GM18907 (cell line): ENCODE results near the gene FAM110D.
A peak's percentile ranks its signal among the peaks of the same experiment; 100 is the strongest.

ENCODE experiments used
- ATAC-seq: cut with Tn5 transposase; IDR thresholded peaks from one replicate; pipeline ENCODE4 v1.9.1; 2021; ENCODE audit warnings: mild to moderate bottlenecking, moderate library complexity; ENCODE audit not compliant: unreplicated experiment

Gene FAM110D

DNA sequence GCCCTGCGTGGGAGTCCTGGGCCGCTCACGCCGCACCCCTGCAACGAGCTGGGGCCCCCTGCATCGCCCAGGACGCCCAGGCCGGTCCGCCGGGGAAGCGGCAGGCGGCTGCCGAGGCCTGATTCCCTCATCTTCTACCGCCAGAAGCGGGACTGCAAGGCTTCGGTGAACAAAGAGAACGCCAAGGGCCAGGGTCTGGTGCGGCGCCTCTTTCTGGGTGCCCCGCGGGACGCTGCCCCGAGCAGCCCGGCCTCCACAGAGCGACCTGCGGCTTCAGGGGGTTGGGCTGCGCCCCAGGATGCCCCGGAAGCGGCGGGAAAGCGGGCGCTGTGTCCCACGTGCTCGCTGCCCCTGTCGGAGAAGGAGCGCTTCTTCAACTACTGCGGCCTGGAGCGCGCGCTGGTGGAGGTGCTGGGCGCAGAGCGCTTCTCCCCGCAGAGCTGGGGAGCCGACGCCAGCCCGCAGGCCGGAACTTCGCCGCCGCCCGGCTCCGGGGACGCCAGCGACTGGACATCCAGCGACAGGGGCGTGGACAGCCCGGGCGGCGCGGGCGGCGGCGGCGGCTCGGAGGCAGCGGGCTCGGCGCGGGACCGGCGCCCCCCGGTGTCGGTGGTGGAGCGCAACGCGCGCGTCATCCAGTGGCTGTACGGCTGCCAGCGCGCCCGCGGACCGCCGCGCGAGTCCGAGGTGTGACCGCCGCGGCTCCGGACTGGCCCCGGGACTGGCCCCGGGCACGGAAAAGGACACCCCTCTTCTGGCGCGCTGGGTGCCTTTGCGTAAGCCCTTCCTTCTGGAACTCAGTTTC is 2.7 kb downstream of the FAM110D start:
- no peak for ATAC-seq

- no peak for ATAC-seq
These were observed 3.4 kb downstream of the FAM110D start for GRCh38 chr1:26162220-26162709.

- ATAC-seq = no peak
These were observed 4.8 kb downstream of the FAM110D start for GRCh38 chr1:26163684-26164035.

DNA sequence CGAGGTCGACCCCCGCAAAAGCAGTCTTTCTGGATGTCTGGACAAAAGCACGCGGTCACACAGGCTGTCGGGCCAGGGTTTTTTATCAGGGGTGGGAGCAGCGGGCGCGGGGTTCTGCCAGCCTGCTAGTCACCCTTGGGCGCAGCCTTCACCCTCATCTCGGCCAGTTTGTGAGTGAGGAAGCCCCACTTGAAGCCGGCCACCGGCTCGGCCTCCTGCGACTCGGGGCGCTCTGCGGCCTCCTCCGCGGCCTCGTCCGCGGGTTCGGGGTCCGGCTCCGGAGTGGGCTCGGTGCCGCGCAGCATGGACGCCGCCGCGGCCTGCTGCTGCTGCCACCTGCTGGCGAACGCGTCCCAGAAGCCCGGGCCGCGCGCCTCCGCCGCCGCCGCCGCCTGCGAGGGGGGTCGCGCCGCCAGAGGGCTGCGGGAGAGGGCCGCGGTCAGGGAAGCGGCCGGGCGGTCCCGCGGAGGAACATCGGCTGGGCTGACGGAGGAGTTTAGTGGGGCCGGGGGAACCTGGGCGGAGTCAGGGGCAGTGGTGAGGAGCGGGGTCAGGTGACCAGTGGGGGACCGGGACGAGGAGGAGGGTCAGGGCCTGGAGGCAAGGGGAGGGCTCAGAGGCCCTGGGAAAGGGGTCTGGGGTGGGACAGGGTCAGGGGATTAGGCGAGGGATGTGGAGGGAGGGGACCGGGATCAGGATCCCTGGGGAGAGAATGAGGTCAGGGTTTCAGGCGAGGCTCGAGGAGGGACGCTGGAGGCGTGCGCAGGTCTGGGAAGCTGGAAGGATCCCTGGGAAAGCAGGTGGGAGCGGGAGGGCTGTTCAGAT is 5.4 kb downstream of the FAM110D start:
- no peak for ATAC-seq

DNA sequence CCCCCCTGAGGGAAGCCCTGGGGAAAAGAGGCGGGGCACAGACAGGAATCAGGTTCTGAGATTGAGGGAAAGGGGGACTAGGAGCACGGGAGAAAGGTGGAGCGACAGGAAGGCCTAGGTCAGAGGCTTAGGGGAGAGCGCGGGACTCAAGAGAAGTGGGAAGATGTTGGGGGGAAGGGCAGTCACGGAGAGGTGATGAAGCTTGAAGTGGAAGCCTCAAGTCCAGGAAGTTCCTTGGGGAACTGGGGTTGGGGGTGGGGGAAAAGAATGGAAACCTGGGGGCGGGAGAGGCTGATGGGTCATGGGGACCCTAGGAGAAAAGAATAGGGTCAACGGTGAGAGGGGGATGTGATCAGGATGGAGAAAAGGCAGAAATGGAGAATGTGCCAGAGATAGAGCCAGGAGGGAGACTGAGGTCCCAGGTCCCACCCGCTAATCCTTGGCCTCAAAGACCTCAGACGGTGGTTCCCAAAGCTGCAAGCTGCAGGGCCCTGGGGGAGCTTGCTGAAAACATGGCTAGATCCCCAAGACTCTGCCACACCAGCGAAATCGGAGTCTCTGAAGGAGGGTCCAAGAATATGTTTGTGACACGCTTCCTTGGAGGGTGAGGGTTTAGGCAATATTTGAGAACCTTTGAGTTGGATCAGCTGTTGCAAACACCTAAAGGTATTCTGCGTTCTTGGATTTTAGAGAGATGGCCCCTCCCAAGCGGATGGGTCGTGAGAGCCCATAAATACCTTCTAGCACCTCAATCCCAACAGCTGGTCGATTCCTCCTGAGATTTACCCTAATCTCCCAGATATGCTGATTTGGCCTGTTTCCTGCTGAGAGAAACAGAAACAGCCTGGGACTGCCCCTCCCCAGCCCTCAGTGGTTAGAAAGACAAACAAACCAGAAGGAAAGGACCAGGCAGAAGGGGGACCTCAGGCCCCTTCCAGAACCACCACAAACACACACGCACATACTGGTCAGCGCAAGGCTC is 6.3 kb downstream of the FAM110D start:
- no peak for ATAC-seq

DNA sequence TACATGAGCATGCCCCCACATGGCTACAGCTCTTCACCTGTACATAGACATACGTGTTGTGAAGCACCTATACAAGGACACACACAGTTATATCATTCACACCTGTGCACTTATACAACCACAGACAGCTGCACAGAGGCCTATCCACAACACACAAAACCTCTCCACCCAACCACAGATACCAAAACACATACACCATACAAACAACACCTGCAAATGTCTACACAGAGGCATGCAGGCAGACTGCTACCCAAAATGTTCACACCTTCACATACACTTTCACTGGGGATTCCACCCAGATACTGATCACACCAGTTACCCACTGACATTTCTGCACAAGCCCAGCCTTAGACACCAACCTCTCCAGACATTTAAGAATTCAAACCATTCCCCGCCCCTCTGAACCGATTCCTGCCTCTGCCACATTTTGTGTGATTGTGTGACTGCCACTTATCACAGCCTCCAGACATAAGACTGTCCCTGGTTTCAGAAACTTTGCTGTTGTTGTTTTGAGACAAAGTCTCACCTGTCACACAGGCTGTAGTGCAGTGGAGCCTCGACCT is 7.9 kb downstream of the FAM110D start:
- no peak for ATAC-seq

- no peak for ATAC-seq
These were observed 9.7 kb downstream of the FAM110D start, which contains the start of gene C1orf232 for GRCh38 chr1:26168410-26169197. C1orf232 (minus strand) TSS chr1:26168963; CDS start chr1:26168499, 464 bp downstream.

DNA sequence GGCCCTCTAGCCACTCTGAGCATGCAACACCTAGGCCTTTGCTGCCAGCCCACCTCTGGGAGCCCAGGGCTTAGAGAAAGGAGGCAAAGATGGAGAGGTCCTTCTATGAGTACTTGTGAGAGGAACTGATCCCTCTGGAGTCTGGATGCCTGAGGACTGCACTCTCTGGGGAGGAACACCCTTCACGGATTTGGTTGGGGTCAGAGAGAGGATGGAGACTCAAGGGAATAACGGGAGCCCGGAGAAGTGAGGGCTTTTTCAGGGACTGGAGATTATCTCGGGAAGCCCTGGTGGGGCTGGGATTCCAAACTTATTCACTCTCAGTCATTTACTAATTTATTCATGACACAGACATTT is 10.3 kb downstream of the FAM110D start:
- ATAC-seq = no peak

GRCh38 chr1:26169669-26170471 is 11.0 kb downstream of the FAM110D start, which contains the start of gene ZNF593:
ZNF593 (plus strand) TSS chr1:26169908; CDS start chr1:26169984, 76 bp downstream.
- ATAC-seq = peak; percentile 94

GRCh38 chr1:26170472-26170821 is 11.6 kb downstream of the FAM110D start:
- no peak for ATAC-seq

DNA sequence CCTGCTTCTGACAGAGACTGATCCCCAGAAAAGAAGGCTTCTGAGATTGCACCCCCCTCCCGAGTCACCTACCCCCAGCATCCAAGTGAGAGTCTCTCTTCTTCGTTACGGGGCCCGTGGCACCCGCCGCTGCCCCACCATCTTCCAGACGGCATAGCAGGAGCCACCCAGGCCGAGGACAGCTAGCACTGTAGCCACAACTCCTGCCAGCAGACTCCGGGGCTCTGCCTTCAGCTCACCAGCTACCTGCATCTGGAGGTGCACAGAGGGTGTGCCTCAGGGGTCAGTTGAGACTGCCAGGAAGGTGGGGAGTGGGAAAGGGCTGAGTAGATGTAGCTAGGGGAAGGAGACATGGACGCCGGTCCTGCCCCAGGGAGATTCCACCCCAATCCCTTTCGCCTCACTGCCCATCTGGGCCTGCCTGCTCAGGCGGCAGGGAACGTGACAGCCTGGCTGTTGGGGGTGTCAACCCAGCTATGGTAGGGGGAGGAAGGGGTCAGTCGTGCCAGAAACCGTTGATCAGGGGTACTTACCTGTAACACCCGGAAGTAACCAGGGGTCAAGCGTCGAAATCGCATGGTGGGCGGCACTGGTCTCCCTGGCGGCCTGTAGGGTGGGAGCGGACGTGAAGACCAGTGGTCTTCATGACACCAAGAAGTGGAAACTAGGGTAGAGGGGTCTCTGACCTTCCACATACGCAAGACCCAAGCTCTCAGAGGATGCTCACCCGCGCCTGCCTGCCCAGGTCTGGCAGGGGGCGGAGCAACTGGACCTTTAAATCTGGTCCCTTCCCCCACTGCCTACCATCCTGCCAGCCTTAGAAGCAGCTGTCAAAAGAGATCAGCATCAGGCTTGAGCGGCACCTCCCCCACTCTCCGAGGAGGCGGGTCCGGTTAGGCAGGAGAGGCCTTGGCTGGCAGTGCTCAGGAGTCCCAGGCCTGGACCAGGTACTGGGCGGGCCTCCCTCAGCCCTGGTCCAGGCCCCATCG is 12.5 kb downstream of the FAM110D start, which contains the start of gene ZNF593OS:
Gene ZNF593OS (minus strand): TSS at position 749 of the 989 bp plus-strand sequence. CDS start 171 bp downstream, at position 578.
- no peak for ATAC-seq

DNA sequence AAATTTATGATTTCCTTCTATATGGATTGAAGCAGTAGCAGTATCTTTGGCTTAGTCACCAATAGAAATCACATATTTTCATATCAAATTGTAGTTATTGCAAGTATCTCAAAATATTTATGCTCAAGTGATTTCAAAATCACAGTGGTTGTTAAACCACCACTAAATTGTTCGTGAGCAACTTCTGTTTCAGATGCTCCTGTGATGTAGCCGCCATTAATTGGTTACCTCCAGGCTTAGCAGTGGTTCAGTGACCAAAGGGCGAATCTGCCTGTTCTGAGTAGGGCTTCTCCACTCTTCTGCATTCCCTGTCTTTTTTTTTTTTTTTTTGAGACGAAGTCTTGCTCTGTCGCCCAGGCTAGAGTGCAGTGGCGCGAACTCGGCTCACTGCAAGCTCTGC is 16.5 kb downstream of the FAM110D start:
- ATAC-seq = no peak

GRCh38 chr1:26177182-26177684 is 18.4 kb downstream of the FAM110D start, which contains the start of gene CNKSR1:
CNKSR1 (plus strand) TSS chr1:26177491; CDS start chr1:26177548, 57 bp downstream.
- ATAC-seq = no peak

- no peak for ATAC-seq
These were observed 21.2 kb downstream of the FAM110D start for GRCh38 chr1:26180010-26180506.

DNA sequence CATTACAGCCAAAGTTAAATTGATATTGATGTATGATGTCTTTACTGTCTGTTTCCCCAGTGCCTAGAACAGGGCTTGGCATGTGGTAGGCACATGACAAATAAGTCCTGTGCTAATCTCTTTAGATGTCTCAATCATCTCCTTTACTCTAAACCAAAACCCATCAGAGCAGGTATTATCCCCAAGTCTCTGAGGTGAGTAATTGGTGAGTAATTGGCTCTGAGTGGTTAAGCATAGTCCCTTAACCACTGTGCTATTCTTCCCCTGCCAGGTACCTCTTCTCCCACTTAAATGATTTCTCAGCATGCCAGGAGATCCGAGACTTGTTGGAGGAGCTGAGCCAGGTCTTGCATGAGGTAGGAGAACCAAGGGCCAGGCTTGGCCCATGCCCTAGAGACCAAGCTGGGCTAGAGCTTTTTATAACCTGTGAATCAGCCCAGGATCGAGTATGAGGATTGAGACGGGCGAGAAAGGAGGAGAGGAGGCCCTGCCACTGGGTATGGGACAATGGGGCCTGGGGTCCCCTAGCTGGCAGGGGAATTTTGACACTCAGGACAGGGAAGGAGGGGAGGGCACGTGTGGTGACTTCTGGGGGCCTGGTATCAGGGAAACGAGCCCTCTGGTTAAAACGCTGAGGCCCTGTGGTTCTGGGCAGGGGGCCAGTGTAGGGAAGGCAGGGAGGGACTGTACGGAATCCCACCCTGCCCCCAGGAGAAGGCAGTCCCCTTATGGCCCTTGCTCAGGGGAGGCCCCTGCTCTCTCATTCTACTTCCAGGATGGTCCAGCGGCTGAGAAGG is 22.9 kb downstream of the FAM110D start:
- ATAC-seq = no peak

- no peak for ATAC-seq
These were observed 23.5 kb downstream of the FAM110D start for GRCh38 chr1:26182383-26182696.
